Measurements from ENCODE around the gene MFAP3.

MFAP3 gene

GRCh38 chr5:154092356-154093141 lies 53.8 kb downstream of the MFAP3 start:
- no peak for DNase-seq (ENCODE audit: low read depth in 2 of 2)

GRCh38 chr5:154093142-154093532 lies 54.4 kb downstream of the MFAP3 start:
- DNase-seq (ENCODE audit: low read depth in 2 of 2) = no peak

GRCh38 chr5:154095904-154096303 lies 57.1 kb downstream of the MFAP3 start:
- DNase-seq (ENCODE audit: low read depth in 2 of 2) = no peak

- no peak for DNase-seq (ENCODE audit: low read depth in 2 of 2)
Measured at GRCh38 chr5:154097031-154097430, 58.3 kb downstream of the MFAP3 start.

- DNase-seq (ENCODE audit: low read depth in 2 of 2) = no peak
Measured at GRCh38 chr5:154098465-154098864, 59.7 kb downstream of the MFAP3 start.

- DNase-seq (ENCODE audit: low read depth in 2 of 2) = no peak
Measured at GRCh38 chr5:154101184-154101583, 62.4 kb downstream of the MFAP3 start.

GRCh38 chr5:154103233-154103632 lies 64.5 kb downstream of the MFAP3 start:
- no peak for DNase-seq (ENCODE audit: low read depth in 2 of 2)

Data from stimulated activated CD4-positive, alpha-beta T cell treated with anti-CD3 and anti-CD28 coated beads, Interleukin-1b, Interleukin-23, amount 100 ng/mL, for 1 hour (primary cell).